Hematopoietic multipotent progenitor cell treated with erythropoietin and hydrocortisone succinate and interleukin-3 and kit ligand, for 6 days (in vitro differentiated cells): ENCODE data around the gene LGALSL.
"Not testable (repeated sequence)": the region's sequence is repeated elsewhere in the genome, so short reads cannot be mapped to it uniquely, and the experiment has no call there.

ENCODE experiments used
- DNase-seq: peaks from one replicate; pipeline ENCODE4 v3.0.0-alpha.2; 2015

Gene LGALSL

DNA sequence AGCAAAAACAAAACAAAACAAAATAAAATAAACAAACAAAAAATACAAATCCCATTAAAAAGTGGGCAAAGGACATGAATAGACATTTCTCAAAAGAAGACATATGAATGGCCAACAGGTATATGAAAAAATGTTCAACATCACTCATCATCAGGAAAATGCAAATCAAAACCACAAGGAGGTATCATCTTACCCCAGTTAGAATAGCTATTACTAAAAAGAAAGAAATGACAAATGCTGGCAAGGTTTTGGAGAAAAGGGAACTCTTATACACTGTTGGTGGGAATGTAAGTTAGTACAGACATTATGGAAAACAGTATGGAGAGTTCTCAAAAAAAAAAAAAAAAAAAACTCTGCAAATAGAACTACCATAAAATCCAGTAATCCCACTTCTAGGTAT, 8.0 kb upstream of the LGALSL start:
- not testable (repeated sequence) for DNase-seq

DNA sequence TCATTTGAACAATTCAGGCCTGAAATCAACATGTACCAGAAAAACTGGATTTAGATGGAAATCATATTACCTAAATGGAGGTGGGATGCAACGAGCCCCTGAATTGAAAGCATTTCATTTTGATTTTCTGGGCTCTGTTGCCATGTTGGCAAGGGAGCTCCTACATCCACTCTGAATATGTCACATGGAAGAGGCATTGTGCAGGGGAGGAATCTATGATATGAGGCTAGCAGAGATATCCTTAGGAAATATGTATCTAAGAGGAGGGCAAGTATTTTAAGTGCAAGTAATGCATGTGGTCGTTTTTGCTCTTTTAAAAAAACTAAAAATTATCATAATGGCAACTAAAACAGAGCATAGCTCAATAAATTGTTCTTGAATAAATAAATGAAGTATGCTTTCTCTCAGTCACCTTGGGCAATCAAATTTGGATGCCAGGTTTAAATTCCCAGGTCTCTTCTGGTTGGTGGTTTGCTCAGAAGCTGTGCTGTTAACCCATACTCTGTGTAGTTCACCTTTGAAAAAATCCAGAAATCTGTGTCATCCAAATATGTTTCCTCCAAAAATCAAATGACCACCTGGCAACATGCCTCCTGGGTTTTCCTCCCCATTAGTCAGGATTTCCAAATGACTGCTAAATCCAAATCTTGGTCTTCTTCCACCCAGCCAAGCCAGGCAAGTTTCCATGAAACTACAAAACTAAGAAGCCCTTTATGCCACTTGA, 6.5 kb upstream of the LGALSL start:
- DNase-seq = no peak

DNA sequence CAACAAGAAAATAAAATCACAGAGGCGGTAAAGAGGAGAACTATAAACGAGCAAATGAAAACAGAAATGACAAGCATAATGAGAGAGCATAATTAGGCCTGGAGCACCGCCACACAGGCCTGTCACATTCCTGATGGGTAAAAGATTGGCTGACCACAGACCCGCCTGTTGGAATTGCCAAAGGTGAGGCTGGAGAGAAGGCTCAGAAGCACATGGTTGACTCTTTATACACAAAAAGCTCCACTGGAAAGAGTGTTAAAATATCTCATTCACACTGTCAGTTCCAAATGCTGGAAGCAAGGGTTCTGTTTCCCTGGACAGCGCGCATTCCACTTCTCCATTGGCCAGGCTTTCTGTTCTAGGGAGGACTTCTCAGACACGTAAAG, 5.9 kb upstream of the LGALSL start:
- DNase-seq = no peak

DNA sequence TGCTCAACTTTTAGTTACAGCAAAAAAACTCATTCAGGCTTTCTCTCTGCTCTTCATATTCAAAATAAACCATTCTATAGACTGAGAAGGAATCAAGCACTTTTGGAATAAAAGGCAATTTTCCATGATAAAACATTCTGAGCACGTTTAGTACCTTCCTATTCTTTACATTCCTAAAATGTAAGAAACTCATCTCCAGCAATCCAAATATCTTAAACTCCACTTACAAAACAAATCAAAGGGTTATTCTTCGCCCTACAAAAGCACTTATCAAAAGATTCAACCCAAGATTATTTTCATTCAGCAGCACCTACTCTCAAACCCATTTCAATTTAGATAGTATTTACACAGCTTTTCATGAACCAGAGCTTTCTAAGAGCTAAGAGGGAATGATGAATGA, 2.9 kb upstream of the LGALSL start:
- no peak for DNase-seq

DNA sequence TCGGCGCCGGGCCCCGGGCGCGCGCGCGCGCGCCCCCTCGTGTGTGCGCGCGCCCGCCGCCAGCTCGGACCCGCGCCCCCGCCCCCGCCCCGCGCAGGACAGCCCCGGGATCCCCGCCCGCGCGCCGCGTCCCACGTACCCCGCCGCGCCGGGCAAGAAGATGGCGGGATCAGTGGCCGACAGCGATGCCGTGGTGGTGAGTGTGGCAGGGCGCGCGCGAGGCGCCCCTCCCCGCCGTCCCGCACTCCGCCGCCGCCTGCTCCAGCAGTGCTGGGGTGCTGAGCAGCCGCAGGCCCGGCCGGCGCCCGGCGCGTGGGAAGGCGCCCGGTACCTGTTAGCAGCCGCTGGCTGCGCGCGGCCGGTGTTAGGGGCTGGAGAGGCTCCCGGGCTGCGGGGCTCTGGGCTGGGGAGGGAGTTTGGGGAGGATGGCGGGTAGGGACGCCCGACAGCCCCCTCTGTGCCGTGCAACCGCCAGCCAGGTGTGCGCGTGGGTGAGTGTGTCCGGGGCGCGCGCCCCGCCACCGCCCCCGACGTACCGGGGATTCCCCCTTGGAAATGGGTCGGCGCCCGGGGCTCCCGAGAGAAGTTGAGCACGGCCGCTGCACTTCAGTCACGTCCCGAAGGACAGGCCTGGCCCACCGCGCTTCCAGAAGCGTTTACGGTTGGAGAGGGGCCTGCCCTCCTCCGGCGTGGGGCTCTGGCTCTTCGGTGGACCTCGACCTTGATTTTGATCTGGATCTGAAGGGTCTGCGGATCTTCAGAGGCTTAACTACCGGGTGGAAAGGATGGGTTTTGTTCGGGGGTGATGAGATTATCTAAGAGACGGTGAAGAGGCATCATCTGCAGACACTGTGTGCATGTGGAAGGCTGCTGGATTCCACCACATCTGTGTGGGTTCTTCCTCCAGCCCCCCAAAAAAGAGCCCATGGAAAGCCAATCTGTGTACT, 697 bp downstream of the LGALSL start:
- DNase-seq = peak; percentile 32

DNA sequence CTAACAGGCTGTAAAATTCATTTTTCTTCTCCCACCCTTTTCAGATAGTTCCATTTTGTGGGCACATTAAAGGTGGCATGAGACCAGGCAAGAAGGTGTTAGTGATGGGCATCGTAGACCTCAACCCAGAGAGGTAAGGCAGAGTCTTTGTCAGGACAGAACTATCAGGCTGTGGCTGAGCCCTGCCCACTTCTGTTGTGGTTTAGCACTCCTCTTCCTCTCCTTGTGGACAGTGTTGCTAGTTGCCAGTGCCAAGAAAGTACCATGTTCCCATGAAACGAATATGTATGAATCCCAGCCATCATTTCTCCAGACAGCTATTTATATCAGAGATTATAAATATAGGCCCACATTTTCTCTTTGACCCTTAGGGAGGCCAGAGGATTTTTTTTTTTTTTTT, 1.6 kb downstream of the LGALSL start:
- peak; percentile 48 for DNase-seq

DNA sequence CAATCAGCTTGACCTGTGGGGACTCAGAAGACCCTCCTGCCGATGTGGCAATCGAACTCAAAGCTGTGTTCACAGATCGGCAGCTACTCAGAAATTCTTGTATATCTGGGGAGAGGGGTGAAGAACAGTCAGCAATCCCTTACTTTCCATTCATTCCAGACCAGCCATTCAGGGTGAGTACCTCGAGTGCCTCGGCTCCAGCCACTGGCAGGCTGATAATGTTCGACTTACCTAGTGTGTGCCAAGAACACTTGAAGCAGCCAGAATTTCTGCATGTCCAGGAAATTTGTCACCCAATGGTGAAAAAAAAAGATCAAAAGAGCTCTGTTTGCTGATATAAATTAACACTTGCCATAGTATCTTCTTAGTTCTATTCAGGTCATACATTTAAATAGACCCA, 2.3 kb downstream of the LGALSL start:
- no peak for DNase-seq

DNA sequence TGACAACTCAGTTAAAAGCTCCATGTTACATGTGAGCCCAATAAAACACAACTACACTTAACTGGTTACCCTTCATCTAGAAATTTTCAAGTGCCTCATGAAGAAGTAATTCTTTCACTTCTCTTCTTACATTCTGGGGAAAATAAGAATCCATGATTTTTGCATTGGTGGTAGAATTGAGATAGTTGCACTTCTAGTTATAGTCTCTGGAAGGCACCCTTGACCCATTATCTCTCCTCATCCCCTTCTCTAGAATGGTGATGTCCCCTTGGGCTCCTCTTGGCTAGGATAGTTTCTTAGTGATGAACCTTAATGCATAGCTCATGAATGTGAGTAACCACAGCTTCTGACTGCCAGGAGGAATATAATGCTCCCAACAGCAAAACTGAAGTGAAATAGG, 3.6 kb downstream of the LGALSL start:
- peak; percentile 47 for DNase-seq

DNA sequence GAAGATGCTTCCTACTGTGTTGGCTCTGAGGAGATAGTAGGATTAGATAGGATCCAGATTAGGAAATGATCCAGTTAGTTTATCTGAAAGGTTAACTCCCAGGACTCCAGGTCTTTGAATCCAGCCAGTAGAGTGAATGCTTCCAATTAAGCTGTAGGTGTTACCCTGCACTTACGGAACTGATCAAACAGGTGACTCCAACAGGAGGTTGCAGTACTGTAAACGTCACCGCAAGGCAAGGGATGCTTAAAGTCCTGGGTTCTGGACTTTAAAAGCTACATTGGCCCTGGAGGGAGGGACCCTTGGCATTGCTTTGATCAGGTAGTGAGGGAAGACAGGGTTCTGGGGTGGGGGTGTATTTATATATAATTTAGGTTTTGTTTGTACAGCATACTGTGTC, 5.6 kb downstream of the LGALSL start:
- DNase-seq = no peak

DNA sequence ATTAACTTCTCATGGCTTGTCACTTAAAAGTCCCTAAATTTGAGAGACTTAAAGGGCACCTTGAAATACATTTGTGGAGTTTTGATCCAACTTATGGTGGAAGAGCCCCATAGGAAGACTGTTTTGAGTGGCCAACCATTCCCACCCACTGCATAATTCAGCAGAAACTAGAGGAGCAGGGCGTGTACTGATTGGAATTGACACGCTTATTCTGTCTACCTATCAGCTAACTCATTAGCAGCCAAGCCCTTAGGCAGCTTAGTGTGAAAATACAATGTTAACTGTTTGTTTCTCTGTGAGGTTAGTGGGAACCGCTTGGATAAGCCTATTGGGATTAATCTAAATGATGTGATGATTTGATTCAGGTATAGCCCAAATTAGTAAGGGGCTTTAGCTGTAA, 6.4 kb downstream of the LGALSL start:
- DNase-seq = no peak

DNA sequence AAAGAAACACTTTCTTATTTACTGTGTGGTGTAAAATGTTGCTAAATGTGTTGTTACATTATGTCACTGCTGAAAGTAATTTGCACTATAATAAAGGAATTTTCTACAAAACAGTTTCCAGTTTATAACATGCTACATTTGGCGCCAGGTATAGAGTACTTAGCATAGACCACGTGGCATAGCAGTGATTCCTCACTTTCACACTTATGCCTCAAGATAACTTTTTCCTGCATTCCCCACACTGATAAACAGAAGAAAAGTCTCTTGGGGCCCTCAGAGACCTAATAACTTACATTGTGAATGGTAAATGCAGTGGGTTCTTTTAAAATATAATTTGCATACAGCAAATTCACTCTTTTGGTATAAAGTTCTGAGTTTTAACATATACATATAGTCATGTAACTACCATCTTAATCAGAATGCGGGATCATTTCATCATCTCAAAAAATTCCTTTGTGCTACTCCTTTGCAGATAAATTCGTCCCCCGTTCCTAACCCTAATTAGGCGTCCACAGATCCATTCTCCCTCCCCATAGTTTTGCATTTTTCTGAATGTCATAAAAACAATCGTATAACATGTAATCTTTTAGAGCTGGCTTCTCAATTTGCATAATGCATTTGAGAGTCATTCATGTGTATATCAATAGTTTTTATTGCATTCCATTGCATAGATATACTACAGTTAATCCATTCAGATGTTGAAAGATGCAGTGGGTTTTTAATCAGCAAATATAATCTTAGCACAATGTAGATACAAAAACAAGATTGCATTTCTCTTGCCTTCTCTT, 7.5 kb downstream of the LGALSL start:
- DNase-seq = peak; percentile 30

DNA sequence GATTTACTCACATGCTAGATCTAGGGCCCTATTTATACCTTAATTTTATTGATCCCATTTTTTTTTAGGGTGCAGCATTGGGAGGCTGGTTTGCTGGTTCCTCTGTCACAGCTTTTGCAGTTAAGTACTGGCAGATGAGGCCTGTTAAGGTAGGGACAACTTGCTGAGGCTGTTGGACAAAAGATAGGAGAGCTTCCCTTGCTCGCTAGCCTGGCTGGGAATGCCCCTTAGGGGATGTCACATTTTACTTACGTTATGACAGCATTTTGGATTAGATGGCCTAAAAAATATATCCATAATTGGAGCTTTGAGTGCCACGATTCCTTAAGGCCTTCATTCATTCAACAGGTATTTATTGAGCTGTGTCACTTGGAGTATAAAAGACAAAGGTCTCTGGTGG, 8.2 kb downstream of the LGALSL start:
- no peak for DNase-seq

DNA sequence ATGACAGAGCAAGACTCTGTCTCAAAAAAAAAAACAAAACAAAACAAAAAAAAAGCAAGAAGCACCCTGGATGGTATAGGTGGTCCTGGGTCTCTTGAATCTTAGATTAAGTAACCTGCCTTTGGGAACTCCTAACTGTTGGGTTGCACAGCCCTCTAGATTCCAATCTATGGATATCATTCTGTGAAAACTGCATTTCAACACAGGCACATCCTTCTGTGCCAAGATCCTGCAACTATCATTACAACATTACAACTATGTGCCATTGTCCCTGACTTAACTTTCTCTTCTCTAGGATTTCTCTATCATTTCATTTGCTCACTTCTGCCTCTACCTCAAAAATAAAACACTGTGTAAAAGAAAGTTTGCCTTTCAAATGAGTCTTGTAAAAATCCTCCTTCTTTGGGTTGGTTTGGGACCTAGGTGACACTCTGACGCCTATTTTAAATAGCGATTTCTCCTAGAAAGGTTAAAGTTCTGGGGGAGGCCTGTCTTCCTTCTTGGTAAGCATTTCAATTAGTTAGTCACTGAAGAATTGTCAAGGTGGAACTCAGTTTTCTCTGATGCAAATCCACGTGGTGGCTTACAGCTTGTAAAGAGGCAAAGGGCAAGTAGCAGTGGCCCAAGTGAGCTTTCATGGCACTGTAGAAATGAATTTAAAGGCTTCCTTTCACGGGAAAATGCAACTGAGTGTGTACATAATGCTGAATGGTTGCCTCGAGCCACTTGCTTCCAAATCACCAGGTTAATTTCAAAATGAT, 9.2 kb downstream of the LGALSL start:
- no peak for DNase-seq

DNA sequence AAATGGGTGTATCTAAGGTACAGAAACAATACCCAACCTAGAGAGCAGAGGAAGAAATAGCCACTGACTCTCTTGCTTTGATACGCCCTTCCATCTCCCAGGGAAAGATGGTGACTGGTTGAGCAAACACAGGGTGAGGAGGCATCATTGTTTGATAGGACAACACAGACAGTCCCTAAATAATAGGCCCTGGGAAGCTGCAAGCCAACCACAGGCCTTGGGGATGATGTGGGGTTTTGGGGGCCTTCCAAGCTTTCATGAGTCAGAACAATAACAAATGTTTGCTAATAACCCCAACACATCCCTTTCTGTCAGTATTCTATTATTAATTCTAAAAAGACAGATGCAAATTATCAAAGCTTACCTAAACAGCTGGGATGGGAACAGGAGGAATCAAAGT, 9.8 kb downstream of the LGALSL start:
- no peak for DNase-seq

DNA sequence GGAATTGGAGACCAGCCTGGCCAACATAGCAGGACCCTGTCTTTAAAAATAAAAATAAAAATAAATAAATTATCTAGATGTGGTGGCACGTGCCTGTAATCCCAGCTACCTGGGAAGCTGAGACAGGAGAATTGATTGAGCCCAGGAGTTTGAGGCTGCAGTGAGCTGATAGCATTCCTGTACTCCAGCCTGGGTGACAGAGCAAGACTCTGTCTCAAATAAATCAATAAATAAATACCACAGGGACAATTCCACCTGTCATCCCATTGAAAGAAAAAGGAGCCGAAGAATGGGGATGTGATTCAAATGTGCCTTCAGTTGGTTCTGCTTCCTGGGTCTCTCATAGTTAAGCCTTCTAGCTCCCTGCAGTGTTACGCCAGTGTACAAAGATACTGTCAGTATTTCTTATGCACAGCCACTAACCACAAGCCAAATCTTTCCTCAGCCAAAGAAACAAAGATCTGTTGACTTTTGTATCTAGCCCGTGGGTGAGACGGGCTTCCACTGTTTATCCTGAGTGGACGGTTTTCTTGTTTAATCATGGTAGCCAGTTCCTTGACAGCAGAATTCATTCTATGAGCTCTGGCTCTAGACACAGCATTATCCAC, 12.6 kb downstream of the LGALSL start:
- DNase-seq = peak; percentile 48

DNA sequence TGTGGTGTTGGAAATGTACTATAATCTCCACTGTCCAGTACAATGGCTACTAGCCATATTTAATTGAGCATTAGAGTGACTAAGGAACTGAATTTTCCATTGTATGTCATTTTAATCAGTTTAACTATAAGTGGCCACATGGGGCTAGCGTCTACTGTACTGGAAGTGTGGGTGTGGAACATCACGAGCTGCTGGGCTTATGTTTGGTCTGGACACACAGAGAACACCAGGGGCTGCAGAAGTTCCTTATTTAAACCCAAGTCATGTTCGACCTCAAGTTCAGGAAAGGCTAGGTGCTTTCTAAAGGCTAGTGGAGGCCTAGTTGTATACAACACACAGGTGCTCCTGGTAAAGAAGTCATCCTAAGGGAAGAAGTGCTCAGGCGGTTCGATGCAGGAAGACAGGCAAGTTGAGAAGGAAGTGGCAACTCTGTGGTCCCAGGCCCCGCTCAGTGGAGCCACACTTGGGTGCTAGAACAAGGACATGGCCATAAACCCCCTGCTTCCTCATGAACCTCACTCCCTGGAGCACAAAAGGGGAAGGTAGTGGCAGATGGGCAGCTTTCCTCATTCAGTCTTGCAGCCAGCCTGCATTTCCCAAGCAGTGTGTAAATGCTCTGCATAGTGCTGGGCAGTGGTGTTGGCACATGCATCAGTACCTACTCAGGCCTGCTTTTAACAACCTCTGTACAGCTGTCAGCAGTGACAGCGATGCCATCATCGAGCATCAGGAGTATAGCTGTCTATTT, 13.3 kb downstream of the LGALSL start:
- DNase-seq = peak; percentile 49

DNA sequence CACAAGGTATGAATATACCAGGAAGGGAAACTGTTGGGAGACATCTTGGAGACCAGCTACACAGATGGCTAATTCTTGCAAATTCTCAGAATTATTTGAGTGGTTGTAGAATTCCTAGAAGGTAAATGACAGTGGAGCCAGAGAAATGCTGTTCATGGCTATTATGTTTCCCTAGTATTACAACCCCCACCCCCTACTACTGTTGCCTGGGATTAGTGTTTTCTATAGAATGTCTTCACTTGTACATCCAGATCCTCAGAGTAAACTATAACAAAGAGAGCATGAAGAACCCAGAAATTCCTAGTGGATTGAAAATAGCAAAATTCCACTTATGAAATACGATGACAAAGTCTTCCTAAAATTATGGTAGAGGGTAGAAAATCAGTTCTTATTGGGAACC, 15.3 kb downstream of the LGALSL start:
- DNase-seq = no peak

DNA sequence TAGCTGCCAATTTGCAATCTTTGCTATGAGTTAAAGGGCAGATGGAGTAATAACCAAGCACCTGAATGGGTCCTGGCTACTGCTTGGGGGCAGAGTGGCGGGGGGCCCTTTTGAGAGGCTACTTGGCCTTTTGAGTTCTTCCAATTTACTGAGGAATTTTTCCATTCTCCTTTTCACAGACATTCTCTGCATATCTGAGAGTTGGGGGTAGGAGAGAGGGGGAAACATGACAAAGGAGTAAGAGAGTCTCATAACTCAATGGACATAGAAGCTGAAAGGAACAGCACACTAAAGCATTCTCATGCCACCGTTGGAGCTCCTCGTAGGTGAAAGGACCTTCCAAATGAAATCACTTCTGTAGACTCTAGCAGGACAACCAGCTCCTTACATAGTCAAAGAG, 16.1 kb downstream of the LGALSL start:
- DNase-seq = no peak

DNA sequence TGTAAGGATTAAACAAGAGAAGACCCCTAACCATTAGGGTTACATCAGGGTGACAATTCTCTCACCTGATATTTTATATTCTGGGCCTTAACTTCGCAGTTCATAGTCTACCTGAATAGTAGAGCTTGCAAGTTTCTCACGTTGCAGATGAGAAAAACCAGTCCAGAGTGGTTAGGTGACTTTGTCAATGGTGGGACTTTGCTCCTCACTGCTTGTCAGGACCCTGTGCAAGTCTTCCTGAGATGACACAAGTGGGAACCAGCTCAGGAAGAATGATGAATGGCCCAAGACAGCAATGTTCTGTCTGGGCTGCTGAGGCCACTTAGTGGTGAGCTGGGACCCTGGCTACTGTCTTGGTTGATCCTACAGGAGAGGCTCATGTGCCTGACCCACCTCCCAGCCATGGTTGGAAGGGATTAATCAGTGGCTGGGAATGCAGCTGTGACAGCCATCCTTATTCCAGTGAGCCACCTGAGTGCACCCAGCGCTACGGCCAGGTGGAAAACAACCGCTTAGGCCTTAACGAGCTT, 16.9 kb downstream of the LGALSL start:
- no peak for DNase-seq

DNA sequence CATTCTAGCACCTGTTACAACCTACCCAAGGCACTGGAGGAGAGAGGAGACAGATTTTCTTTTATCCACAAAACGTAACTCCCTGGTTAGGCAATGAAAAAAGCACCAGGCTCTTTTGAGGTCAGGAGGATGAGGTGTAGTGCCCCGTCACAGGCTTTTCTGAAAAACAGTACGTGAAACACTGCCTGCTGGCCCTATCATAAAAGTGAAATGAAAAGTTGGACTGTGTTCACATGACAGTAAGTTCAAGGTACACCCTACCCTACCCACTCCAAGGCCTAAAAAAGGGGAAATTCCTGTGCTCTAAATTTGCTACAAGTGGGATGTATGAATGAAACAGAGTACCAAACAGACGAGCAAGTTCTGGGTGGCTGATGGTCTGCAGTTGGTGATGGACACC, 17.6 kb downstream of the LGALSL start:
- DNase-seq = no peak

DNA sequence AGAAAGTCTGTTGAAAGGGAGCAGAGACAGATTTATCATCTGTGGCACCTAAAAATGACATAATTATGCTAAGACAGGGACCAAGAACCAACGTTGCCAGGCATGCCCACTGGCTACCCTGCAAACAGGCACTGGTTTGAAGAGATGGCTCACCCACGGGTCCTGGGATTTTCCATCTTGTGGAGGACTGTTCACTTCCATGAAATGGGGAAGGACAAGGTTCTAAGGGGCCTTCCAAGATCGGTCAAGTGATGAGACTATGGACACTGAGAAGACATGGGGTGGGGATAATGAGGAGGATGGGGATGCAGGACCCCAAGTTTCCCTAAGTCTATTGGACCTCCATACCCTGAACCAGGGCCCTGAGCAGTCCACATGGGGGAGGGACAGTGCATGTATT, 18.9 kb downstream of the LGALSL start:
- DNase-seq = no peak
